Testis (tissue), 2 donors: ENCODE results near the gene CRYBB1.

Experiments used
- POLR2A ChIP-seq: fragments of 450-650 bp; IDR thresholded peaks from one replicate; pipeline ENCODE4 v1.6.1; 2017; ENCODE audit warnings: antibody characterized with exemption, mild to moderate bottlenecking, moderate library complexity
- TF ChIP-seq, protein P1 (sequence below), 3 experiments: fragments of 450-650 bp in 2 of 3; fragments of 200-600 bp in 1 of 3; sonication (generic) in 1 of 3; IDR thresholded peaks; one replicate each; pipeline ENCODE4 v1.5.1; 2016 to 2019; ENCODE audit warnings: antibody characterized with exemption in 3 of 3, mild to moderate bottlenecking in 2 of 3, moderate library complexity in 1 of 3

DNA sequence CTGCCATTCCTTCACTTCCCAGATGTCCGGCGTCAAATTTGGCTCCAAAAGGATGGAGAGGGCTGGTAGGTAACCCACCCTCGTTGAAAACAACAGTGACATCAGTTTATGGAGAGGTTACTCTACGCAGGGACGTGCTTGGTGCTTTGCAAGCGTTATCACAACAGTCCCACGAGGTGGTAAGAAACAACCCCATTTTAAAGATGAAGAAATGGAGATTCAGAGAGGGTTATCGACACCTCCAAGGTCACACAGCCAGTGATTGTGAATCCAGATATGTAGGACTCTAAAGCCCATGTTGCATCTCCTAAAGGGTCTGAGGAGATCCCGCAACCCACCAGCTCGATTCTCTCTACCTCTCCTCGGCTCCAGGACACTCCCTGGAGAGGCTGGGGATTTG, 40.3 kb upstream of the CRYBB1 start:
- TF ChIP-seq, protein P1, sequence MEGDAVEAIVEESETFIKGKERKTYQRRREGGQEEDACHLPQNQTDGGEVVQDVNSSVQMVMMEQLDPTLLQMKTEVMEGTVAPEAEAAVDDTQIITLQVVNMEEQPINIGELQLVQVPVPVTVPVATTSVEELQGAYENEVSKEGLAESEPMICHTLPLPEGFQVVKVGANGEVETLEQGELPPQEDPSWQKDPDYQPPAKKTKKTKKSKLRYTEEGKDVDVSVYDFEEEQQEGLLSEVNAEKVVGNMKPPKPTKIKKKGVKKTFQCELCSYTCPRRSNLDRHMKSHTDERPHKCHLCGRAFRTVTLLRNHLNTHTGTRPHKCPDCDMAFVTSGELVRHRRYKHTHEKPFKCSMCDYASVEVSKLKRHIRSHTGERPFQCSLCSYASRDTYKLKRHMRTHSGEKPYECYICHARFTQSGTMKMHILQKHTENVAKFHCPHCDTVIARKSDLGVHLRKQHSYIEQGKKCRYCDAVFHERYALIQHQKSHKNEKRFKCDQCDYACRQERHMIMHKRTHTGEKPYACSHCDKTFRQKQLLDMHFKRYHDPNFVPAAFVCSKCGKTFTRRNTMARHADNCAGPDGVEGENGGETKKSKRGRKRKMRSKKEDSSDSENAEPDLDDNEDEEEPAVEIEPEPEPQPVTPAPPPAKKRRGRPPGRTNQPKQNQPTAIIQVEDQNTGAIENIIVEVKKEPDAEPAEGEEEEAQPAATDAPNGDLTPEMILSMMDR (IDR thresholded peaks at IDR 0.05): no peak
- TF ChIP-seq POLR2A: no peak
